ENCODE measurements around the gene GRID1.

Gene GRID1

GRCh38 chr10:86371116-86371515, 4.5 kb upstream of the GRID1 start:
- no peak for DNase-seq (ENCODE audit: low read depth in 3 of 3, low spot score in 1 of 3)

- DNase-seq (ENCODE audit: low read depth in 3 of 3, low spot score in 1 of 3): no peak
These were observed 3.5 kb upstream of the GRID1 start for GRCh38 chr10:86370006-86370585.

GRCh38 chr10:86368987-86369386, 2.4 kb upstream of the GRID1 start:
- no peak for DNase-seq (ENCODE audit: low read depth in 3 of 3, low spot score in 1 of 3)

GRCh38 chr10:86368046-86368445, 1.5 kb upstream of the GRID1 start:
- DNase-seq (ENCODE audit: low read depth in 3 of 3, low spot score in 1 of 3): no peak

GRCh38 chr10:86367152-86367951, 757 bp upstream of the GRID1 start:
- DNase-seq (ENCODE audit: low read depth in 3 of 3, low spot score in 1 of 3): no peak

- DNase-seq (ENCODE audit: low read depth in 3 of 3, low spot score in 1 of 3): no peak
These were observed 232 bp upstream of the GRID1 start for GRCh38 chr10:86366902-86367151.

- DNase-seq (ENCODE audit: low read depth in 3 of 3, low spot score in 1 of 3): no peak
These were observed 1.1 kb downstream of the GRID1 start for GRCh38 chr10:86365346-86366032.

- DNase-seq (ENCODE audit: low read depth in 3 of 3, low spot score in 1 of 3): no peak
These were observed 1.9 kb downstream of the GRID1 start for GRCh38 chr10:86364491-86365345.

GRCh38 chr10:86363833-86364490, 2.6 kb downstream of the GRID1 start:
- no peak for DNase-seq (ENCODE audit: low read depth in 3 of 3, low spot score in 1 of 3)

GRCh38 chr10:86363184-86363832, 3.3 kb downstream of the GRID1 start:
- DNase-seq (ENCODE audit: low read depth in 3 of 3, low spot score in 1 of 3): no peak

GRCh38 chr10:86362586-86363183, 3.9 kb downstream of the GRID1 start:
- no peak for DNase-seq (ENCODE audit: low read depth in 3 of 3, low spot score in 1 of 3)

GRCh38 chr10:86362129-86362527, 4.5 kb downstream of the GRID1 start:
- DNase-seq (ENCODE audit: low read depth in 3 of 3, low spot score in 1 of 3): no peak

GRCh38 chr10:86361156-86362128, 5.2 kb downstream of the GRID1 start:
- no peak for DNase-seq (ENCODE audit: low read depth in 3 of 3, low spot score in 1 of 3)

GRCh38 chr10:86360657-86361056, 5.9 kb downstream of the GRID1 start:
- no peak for DNase-seq (ENCODE audit: low read depth in 3 of 3, low spot score in 1 of 3)

- DNase-seq (ENCODE audit: low read depth in 3 of 3, low spot score in 1 of 3): no peak
These were observed 6.6 kb downstream of the GRID1 start for GRCh38 chr10:86359954-86360353.

GRCh38 chr10:86359111-86359510, 7.5 kb downstream of the GRID1 start:
- DNase-seq (ENCODE audit: low read depth in 3 of 3, low spot score in 1 of 3): no peak

GRCh38 chr10:86357676-86358075, 8.9 kb downstream of the GRID1 start:
- DNase-seq (ENCODE audit: low read depth in 3 of 3, low spot score in 1 of 3): no peak

- DNase-seq (ENCODE audit: low read depth in 3 of 3, low spot score in 1 of 3): no peak
These were observed 9.6 kb downstream of the GRID1 start for GRCh38 chr10:86357041-86357440.

GRCh38 chr10:86356296-86356695, 10.3 kb downstream of the GRID1 start:
- no peak for DNase-seq (ENCODE audit: low read depth in 3 of 3, low spot score in 1 of 3)

Data from stimulated activated CD4-positive, alpha-beta T cell treated with anti-CD3 and anti-CD28 coated beads, TNF-alpha, amount 100 ng/mL, for 1 hour (primary cell).